Measurements from ENCODE around the gene NOX3. TPM values are rescaled to one million over a fixed set of nuclear protein-coding genes. Genes with fewer than 3 reads are reported as not detected.
"Not testable (repeated sequence)": the region's sequence is repeated elsewhere in the genome, so short reads cannot be mapped to it uniquely, and the experiment has no call there.

The NOX3 gene
- total RNA-seq, 4 donors from 2014 or later = not detected

DNA sequence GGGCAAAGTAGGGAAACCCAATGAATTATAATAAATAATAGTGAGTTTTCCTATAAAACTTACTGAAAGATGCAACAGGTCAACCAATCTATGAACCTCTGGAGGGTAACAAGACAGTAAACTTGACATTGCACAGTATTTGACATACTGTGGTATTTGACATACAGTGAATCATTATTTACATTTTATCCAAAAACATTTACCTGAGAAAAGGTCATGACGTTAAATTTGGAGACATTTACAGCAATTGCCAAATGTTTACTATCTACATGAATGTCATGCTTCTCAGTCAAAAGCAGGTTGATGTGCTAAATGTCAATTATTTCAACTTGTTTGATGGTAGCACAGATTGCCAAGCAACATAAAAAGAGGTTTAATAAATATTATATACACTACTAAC, 35.8 kb upstream of the NOX3 start:
- DNase-seq = no peak
- Histone ChIP-seq H3K4me3 (no peak overlapping the region), H3K27me3 (no peaks in the 10 kb centered on the region), H3K4me1 (no peaks in the 10 kb centered on the region), H3K27ac (no peak overlapping the region), H3K9me3 (no peaks in the 10 kb centered on the region), H3K36me3 (no peaks in the 10 kb centered on the region)
- TF ChIP-seq POLR2A (IDR thresholded peaks at IDR 0.05) = no peak
- TF ChIP-seq, protein P1, sequence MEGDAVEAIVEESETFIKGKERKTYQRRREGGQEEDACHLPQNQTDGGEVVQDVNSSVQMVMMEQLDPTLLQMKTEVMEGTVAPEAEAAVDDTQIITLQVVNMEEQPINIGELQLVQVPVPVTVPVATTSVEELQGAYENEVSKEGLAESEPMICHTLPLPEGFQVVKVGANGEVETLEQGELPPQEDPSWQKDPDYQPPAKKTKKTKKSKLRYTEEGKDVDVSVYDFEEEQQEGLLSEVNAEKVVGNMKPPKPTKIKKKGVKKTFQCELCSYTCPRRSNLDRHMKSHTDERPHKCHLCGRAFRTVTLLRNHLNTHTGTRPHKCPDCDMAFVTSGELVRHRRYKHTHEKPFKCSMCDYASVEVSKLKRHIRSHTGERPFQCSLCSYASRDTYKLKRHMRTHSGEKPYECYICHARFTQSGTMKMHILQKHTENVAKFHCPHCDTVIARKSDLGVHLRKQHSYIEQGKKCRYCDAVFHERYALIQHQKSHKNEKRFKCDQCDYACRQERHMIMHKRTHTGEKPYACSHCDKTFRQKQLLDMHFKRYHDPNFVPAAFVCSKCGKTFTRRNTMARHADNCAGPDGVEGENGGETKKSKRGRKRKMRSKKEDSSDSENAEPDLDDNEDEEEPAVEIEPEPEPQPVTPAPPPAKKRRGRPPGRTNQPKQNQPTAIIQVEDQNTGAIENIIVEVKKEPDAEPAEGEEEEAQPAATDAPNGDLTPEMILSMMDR (IDR thresholded peaks at IDR 0.05) = no peak

DNA sequence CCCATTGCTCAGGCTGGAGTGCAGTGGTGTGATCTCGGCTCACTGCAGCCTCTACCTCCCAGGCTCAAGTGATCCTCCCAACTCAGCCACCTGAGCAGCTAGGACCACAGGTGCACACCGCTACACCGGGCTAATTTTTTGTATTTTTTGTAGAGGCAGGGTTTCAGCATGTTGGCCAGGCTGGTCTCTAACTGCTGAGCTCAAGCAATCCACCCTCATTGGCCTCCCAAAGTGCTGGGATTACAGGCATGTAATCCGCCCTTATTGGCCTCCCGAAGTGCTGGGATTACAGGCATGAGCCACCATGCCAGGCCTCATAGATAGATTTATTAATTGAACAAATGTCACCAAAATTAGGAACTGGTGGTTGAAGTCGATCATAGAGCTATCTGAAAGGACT, 32.6 kb upstream of the NOX3 start:
- not testable (repeated sequence) for H3K36me3 ChIP-seq, DNase-seq, H3K4me1 ChIP-seq, H3K27ac ChIP-seq, H3K4me3 ChIP-seq, H3K9me3 ChIP-seq, H3K27me3 ChIP-seq

DNA sequence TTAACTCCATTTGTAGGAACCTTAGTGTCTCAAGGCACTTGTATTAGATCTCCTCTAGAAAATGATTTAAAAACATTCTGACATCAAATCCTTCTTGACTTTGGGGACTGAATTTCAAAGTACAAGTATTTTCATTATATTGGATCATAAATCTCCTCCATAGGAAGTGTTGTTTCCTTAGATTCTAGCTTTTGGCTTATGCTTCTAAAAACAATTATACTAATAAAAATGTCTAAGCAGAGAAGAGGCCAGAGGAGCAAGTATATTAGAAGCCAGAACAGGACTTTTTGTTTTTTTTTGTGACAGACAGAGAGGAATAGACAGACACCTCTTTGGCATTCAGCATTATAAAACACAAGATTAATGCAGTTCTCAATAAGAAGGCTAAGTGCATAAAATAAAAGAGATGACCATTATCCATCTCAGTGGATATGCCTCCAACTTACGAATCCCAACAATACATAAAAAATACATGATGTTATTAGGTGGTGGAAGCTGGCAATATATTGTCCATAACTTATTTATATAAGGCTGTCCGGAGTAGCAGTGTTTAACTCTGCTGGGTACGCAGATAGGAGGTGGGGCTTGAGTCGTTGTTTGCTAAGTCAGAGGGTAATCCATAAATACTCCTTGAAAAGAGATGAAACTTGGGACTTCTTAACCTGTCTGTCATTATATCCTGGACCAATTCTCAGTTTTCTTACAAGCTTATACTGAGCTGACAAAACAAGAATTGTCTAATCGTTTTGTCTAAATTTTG, 31.9 kb upstream of the NOX3 start:
- Histone ChIP-seq H3K27me3 (no peaks in the 10 kb centered on the region), H3K9me3 (no peaks in the 10 kb centered on the region), H3K4me3 (no peak overlapping the region), H3K27ac (no peak overlapping the region), H3K4me1 (no peaks in the 10 kb centered on the region), H3K36me3 (no peaks in the 10 kb centered on the region)
- no peak for DNase-seq
- TF ChIP-seq POLR2A (IDR thresholded peaks at IDR 0.05) = no peak
- TF ChIP-seq, protein P1 (IDR thresholded peaks at IDR 0.05) = no peak

DNA sequence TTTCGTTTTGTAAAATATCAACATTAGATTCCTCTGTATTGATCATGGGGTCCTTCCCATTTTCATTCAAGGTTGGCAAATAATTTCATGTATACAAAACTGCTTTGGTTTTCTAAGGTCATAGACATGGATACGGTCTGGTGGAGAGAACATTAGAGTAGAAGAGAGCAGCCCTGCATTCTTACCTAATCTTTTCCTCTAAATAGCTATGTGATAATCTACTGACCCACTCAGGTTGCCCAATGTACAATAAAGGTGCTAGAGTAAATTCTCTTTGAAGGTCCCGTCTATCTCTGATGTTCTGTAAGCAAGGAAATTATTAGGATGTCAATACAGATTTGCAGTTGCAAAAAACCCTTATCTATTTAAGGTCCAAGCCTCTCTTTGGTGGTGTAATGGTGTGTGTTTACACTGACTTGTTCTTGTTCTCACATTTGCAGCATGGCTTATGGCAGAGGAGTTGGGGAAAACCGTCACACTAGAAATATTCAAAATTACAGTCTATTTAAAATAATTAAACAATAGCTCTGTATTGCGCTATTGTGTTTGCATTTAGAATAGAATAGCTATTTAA, 31.2 kb upstream of the NOX3 start:
- H3K27me3 ChIP-seq = no peaks in the 10 kb centered on the region
- H3K4me3 ChIP-seq = no peak overlapping the region
- no peak overlapping the region for H3K27ac ChIP-seq
- no peaks in the 10 kb centered on the region for H3K4me1 ChIP-seq
- no peaks in the 10 kb centered on the region for H3K9me3 ChIP-seq
- no peaks in the 10 kb centered on the region for H3K36me3 ChIP-seq
- DNase-seq = no peak
- TF ChIP-seq, protein P1 (IDR thresholded peaks at IDR 0.05) = no peak
- TF ChIP-seq POLR2A (IDR thresholded peaks at IDR 0.05) = no peak

DNA sequence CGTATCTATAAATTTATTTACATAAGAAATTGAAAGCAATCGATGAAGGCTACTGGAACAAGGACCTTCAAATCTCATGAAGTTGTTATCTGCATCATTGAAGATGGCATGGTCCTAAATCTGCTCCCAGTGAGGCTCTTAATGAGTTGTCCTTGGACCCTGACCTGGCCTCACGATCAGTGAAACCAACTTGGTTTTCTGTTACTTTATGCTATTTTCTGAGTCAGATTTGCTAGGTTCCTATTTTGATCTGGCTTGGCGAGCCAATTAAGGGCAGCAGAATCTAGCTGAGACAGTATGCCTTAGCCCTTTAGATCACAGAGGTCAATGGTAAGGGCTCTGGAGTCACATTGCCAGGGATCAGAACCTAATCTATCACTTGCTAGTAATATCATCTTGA, 30.1 kb upstream of the NOX3 start:
- no peaks in the 10 kb centered on the region for H3K27me3 ChIP-seq
- TF ChIP-seq, protein P1 (IDR thresholded peaks at IDR 0.05) = no peak
- no peak for TF ChIP-seq POLR2A (IDR thresholded peaks at IDR 0.05)
- H3K4me1 ChIP-seq = no peaks in the 10 kb centered on the region
- H3K4me3 ChIP-seq = no peak overlapping the region
- no peak overlapping the region for H3K27ac ChIP-seq
- DNase-seq = no peak
- no peaks in the 10 kb centered on the region for H3K9me3 ChIP-seq
- no peaks in the 10 kb centered on the region for H3K36me3 ChIP-seq

DNA sequence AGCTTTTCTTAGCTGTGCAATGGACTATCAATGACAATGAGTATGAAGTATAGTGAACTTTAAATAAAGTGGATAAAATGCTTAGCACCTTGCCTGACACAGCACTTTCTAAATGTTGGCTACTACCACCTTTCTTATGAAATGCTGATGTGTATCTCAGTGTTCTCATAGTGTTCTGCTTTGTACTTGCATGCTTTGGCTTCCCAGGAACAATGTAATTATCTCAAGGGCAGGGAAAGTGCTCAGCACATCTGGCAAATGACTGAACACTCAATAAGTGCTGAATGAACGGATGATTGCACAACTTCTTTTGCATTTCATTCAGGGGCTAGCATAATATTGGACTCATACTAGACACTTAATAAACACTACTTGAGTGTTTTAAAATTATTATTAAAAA, 28.2 kb upstream of the NOX3 start:
- Histone ChIP-seq H3K36me3 (no peaks in the 10 kb centered on the region), H3K27me3 (no peaks in the 10 kb centered on the region), H3K4me1 (no peaks in the 10 kb centered on the region), H3K27ac (no peak overlapping the region), H3K9me3 (no peaks in the 10 kb centered on the region), H3K4me3 (no peak overlapping the region)
- TF ChIP-seq, protein P1 (IDR thresholded peaks at IDR 0.05) = no peak
- TF ChIP-seq POLR2A (IDR thresholded peaks at IDR 0.05) = no peak
- DNase-seq = no peak

All from Peyer's patch (tissue), 4 donors.